WTC11 (cell line): ENCODE results near the gene TAS2R43.
"Not testable (repeated sequence)": the region's sequence is repeated elsewhere in the genome, so short reads cannot be mapped to it uniquely, and the experiment has no call there.

Experiments used
- ARID4B ChIP-seq: sonication (generic); formaldehyde crosslinking; IDR thresholded peaks from 2 replicates; pipeline ENCODE4 v1.8.0; 2023; ENCODE audit warnings: missing genetic modification reagents, mild to moderate bottlenecking, borderline replicate concordance
- CTCF ChIP-seq: fragments of 200-600 bp; IDR thresholded peaks from 2 replicates; pipeline ENCODE4 v1.8.0; 2022; ENCODE audit warnings: antibody characterized with exemption
- ESRRA ChIP-seq: sonication (generic); formaldehyde crosslinking; IDR thresholded peaks from 2 replicates; pipeline ENCODE4 v1.8.1; 2022; ENCODE audit warnings: mild to moderate bottlenecking, missing genetic modification reagents, borderline replicate concordance
- JUN ChIP-seq: sonication (generic); formaldehyde crosslinking; IDR thresholded peaks from 2 replicates; pipeline ENCODE4 v1.8.0; 2023; ENCODE audit warnings: mild to moderate bottlenecking, missing genetic modification reagents
- MLX ChIP-seq: sonication (generic); formaldehyde crosslinking; IDR thresholded peaks from 2 replicates; pipeline ENCODE4 v1.8.1; 2023; ENCODE audit warnings: mild to moderate bottlenecking, missing genetic modification reagents, moderate library complexity
- NR2C2 ChIP-seq: sonication (generic); formaldehyde crosslinking; IDR thresholded peaks from 2 replicates; pipeline ENCODE4 v1.8.0; 2022; ENCODE audit warnings: mild to moderate bottlenecking, missing genetic modification reagents
- TEAD4 ChIP-seq: sonication (generic); formaldehyde crosslinking; IDR thresholded peaks from 2 replicates; pipeline ENCODE4 v1.8.0; 2022; ENCODE audit warnings: mild to moderate bottlenecking, missing genetic modification reagents
- USF1 ChIP-seq: sonication (generic); formaldehyde crosslinking; IDR thresholded peaks from 2 replicates; pipeline ENCODE4 v1.8.0; 2022; ENCODE audit warnings: mild to moderate bottlenecking, missing genetic modification reagents

GRCh38 chr12:11041366-11041765, 50.7 kb downstream of the TAS2R43 start:
- TF ChIP-seq CTCF; ESRRA (CRISPR knock-in tag); NR2C2 (CRISPR knock-in tag); JUN (CRISPR knock-in tag); MLX (CRISPR knock-in tag); TEAD4; USF1 (CRISPR knock-in tag); ARID4B (CRISPR knock-in tag): not testable (repeated sequence)
